ENCODE measurements around the gene KIAA0232. TPM values are rescaled to one million over a fixed set of nuclear protein-coding genes. Genes with fewer than 3 reads are reported as not detected.

The KIAA0232 gene
- total RNA-seq, 1 experiment from 2014 or later: 28.5 TPM

DNA sequence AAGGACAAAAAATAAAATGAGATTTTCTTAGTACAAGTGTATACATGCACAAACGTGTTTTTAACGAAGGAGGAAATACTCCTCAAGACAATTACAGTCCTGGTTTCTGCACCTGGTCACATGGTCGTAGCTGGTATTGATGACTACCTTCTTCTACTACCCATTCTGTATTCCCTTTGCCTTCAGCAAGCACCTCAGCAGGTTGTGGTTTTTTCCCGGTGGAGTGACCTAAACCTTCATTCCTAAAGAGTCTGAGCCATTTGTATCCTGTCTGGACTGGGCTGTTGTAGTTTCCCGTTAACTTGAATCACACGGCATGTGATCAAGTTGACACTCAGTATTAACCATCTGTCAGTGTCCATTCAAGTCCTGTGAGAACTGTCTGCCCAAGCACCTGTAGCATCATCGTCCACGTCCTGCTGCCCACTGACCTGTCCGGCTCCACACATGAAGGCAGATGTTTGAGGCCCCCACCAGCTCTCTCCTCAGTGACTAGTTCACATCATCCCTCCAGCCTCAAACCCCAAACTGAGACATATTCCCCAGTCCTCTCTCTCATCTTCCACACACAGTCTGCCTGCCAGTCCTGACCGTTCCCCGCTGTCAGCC is 96.0 kb downstream of the KIAA0232 start:
- no peak overlapping the region for H3T11ph ChIP-seq (ENCODE audit: low read length)
- no peak overlapping the region for H4K91ac ChIP-seq (ENCODE audit: insufficient read length, low read depth, low read length)
- H2BK12ac ChIP-seq (ENCODE audit: insufficient read length, low read depth, low read length): no peak overlapping the region
- no peak overlapping the region for H2AFZ ChIP-seq (ENCODE audit: low read length)
- no peak overlapping the region for H3K18ac ChIP-seq (ENCODE audit: insufficient read length, low read depth, low read length)
- no peaks in the 10 kb centered on the region for H4K20me1 ChIP-seq (ENCODE audit: control insufficient read depth, insufficient read depth, insufficient read length)
- H3K27me3 ChIP-seq (ENCODE audit: insufficient read depth, low read length): no peaks in the 10 kb centered on the region
- H3K9me3 ChIP-seq (ENCODE audit: control insufficient read depth, low read depth, low read length): no peaks in the 10 kb centered on the region
- Mint-ChIP-seq H3K9me3 (no peaks in the 10 kb centered on the region), H3K4me1 (peaks cover 0 to 4% of the 10 kb centered on the region in 2 experiments; a peak in 2 of 4 replicates), H3K36me3 (ENCODE audit: insufficient read depth in 1 of 3, low read depth in 3 of 3) (peaks cover 32 to 85% (median 82%) of the 10 kb centered on the region in 3 experiments; a peak in 6 of 7 replicates), H3K27ac (peak overlapping the region in 1 of 3 experiments; percentile 4; a peak in 2 of 7 replicates), H3K4me3 (no peak overlapping the region), H3K27me3 (ENCODE audit: low read depth) (peaks cover 1% of the 10 kb centered on the region; the same call in 1 of the 2 replicates)
- no peak overlapping the region for H2BK5ac ChIP-seq (ENCODE audit: insufficient read length, low read length)
- H3K56ac ChIP-seq (ENCODE audit: insufficient read length, low read depth, low read length): no peak overlapping the region
- no peak overlapping the region for H2BK20ac ChIP-seq (ENCODE audit: low read depth, low read length, poor library complexity, severe bottlenecking)
- no peaks in the 10 kb centered on the region for H3K23me2 ChIP-seq (ENCODE audit: insufficient read length, low read depth, low read length, poor library complexity, severe bottlenecking)
- no peak overlapping the region for H4K8ac ChIP-seq (replicated peaks; ENCODE audit: insufficient read length, low read depth, low read length)
- no peaks in the 10 kb centered on the region for H3K4me1 ChIP-seq (ENCODE audit: insufficient read depth, low read length)
- no peak for DNase-seq
- no peak overlapping the region for H3K9ac ChIP-seq (ENCODE audit: extremely low read depth, insufficient read length, low read length)
- no peak overlapping the region for H3K4me2 ChIP-seq (ENCODE audit: insufficient read depth, insufficient read length, low read length)
- H3K14ac ChIP-seq (ENCODE audit: insufficient read depth, low read length): no peak overlapping the region
- H3K23ac ChIP-seq (ENCODE audit: insufficient read length, low read depth, low read length): no peak overlapping the region
- WGBS (ENCODE audit: extremely low coverage, insufficient read length, low lambda C conversion rate): no CpG with 5 or more reads among the region's 11 CpGs
- no peak overlapping the region for H3K27ac ChIP-seq (ENCODE audit: insufficient read length, low read depth, low read length)
- H3K4ac ChIP-seq (ENCODE audit: low read depth, low read length): no peak overlapping the region
- no peak overlapping the region for H2BK15ac ChIP-seq (ENCODE audit: low read depth, low read length)
- no peak overlapping the region for H2AK5ac ChIP-seq (ENCODE audit: insufficient read length, low read length)
- H2BK120ac ChIP-seq (ENCODE audit: low read depth, low read length, poor library complexity, severe bottlenecking): no peak overlapping the region
- no peak overlapping the region for H4K5ac ChIP-seq (ENCODE audit: insufficient read length, low read depth, low read length)
- H3K79me2 ChIP-seq (ENCODE audit: insufficient read depth, low read length): no peaks in the 10 kb centered on the region
- H3K79me1 ChIP-seq (ENCODE audit: insufficient read depth, low read depth, low read length, poor library complexity, severe bottlenecking): no peaks in the 10 kb centered on the region
- TF ChIP-seq CTCF (conservative IDR thresholded peaks at IDR 0.05): no peak

All from H9 (cell line).